A549 (cell line): ENCODE data around the gene UTP4.
"Not testable (repeated sequence)": the region's sequence is repeated elsewhere in the genome, so short reads cannot be mapped to it uniquely, and the experiment has no call there.

Experiments used
- GATA3 ChIP-seq: IDR thresholded peaks from 2 replicates; pipeline ENCODE4 v1.6.1; 2012; ENCODE audit warnings: borderline replicate concordance
- NR3C1 ChIP-seq: fragments of >200 bp; sonication (Bioruptor Twin); formaldehyde crosslinking; IDR thresholded peaks from 3 replicates; pipeline ENCODE4 v1.6.1; 2017
- POLR2A ChIP-seq: IDR thresholded peaks from 2 replicates; pipeline ENCODE4 v1.6.1; 2012; ENCODE audit warnings: mild to moderate bottlenecking, low read length
- RAD21 ChIP-seq, 2 experiments: fragments of >200 bp in 1 of 2; sonication (Bioruptor Twin) in 1 of 2; formaldehyde crosslinking in 1 of 2; IDR thresholded peaks in 1 of 2; conservative IDR thresholded peaks in 1 of 2; 2 replicates in 1 of 2; 3 replicates in 1 of 2; pipeline ENCODE4 v1.6.1; 2012 to 2018; ENCODE audit warnings: inconsistent platforms in 1 of 2
- RNF2 ChIP-seq: fragments of 200-600 bp; sonication (generic); IDR thresholded peaks from 2 replicates; pipeline ENCODE4 v1.6.1; 2016; ENCODE audit warnings: low read depth, mild to moderate bottlenecking, antibody characterized with exemption, moderate library complexity, borderline replicate concordance
- SMC3 ChIP-seq: fragments of >200 bp; sonication (Bioruptor Twin); formaldehyde crosslinking; IDR thresholded peaks from 3 replicates; pipeline ENCODE4 v1.6.1; 2018; ENCODE audit warnings: inconsistent platforms
- TF ChIP-seq, protein P1 (sequence below): IDR thresholded peaks from 2 replicates; pipeline ENCODE4 v1.6.1; 2012

DNA sequence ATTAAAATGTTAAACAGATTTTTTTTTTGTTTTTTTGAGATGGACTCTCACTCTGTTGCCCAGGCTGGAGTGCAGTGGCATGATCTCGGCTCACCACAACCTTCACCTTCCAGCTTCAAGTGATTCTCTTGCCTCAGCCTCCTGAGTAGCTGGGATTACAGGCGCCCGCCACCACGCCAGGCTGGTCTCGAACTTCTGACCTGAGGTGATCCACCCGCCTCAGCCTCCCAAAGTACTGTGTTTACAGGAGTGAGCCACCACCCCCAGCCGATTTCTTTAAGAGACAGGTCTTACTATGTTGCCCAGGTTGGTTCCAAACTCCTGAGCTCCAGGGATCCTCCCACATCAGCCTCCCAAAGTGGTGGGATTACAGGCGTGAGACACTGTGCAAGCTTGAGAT lies 8.0 kb upstream of the UTP4 start:
- not testable (repeated sequence) for TF ChIP-seq NR3C1; RNF2; RAD21 (conservative IDR thresholded peaks at IDR 0.05 in 1 of 2, IDR thresholded peaks at IDR 0.05 in 1 of 2); GATA3; SMC3; POLR2A
- TF ChIP-seq, protein P1, sequence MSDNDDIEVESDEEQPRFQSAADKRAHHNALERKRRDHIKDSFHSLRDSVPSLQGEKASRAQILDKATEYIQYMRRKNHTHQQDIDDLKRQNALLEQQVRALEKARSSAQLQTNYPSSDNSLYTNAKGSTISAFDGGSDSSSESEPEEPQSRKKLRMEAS, result not testable (repeated sequence)
